ENCODE measurements around the gene NOL12.
"Not testable (repeated sequence)": the region's sequence is repeated elsewhere in the genome, so short reads cannot be mapped to it uniquely, and the experiment has no call there.

NOL12 gene

DNA sequence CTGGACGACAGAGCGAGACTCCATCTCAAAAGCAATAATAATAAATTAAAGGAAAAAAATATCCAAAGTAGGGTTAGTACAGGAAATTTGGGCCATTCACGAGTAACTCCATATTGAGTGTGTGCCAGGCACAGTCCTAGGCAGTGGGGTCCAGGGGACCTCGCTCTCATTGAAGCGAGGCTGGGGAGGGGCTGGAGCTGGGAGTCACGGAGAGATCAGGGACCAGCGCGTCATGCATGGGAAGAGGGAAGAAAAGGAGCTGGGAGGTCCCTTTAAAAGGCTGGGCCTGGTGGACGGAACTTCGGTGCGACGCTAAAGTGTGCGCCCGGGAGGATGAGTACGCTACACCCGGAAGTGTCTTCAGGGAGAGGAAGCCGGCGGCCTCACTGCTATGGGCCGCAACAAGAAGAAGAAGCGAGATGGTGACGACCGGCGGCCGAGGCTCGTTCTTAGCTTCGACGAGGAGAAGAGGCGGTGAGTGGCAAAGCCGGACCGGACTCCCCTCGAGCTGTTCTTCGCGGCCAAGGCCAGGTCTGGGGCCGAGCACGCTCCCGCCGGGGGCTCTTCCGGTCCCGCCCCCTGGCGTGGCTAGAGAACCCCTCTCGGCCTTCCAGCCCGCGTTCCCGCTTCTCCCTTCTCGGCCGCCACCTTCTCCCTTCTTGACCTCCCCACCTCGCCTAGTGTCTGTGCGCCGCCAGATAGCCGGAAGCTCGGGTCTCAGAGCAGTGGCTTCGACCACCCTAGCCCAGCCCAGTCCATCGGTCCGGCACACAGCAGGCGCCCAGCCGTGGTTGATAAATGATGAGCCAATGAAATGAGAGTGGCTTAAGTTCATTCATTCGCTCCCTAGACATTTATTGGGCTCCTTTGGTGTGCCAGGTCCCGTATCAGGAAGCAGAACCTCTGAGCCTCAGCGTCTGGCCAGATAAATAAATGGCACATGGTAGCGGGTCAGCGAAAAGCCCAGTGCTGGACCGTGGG lies at the start of gene NOL12:
Gene NOL12 (plus strand): TSS at position 342 of the 981 bp plus-strand sequence. CDS start 50 bp downstream, at position 392.
- peak; percentile 94 for DNase-seq (ENCODE audit: low read depth, low spot score)

DNA sequence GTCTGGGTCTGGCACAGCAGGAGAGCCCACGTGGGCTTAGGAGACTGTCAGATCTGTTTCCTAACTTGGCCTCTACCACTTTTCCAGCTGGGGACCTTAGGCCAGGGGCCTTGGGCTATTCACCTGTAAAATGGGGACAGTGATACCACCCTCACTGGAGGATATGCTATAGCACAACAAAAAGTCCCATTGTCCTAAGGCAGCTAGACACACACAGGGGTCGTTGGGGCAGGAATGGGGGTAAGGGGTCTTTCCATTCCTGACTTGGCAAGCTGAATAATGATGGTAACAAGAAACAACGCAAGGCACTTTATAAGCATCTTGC lies 49.2 kb upstream of the NOL12 start:
- DNase-seq (ENCODE audit: low read depth, low spot score) = no peak

- no peak for DNase-seq (ENCODE audit: low read depth, low spot score)
These were observed 47.6 kb upstream of the NOL12 start for GRCh38 chr22:37638391-37639069.

- peak; percentile 88 for DNase-seq (ENCODE audit: low read depth, low spot score)
These were observed 46.9 kb upstream of the NOL12 start, which contains the start of gene SH3BP1 for GRCh38 chr22:37639070-37639760. SH3BP1 (plus strand) TSS chr22:37639669; CDS start chr22:37639788, 119 bp downstream.

DNA sequence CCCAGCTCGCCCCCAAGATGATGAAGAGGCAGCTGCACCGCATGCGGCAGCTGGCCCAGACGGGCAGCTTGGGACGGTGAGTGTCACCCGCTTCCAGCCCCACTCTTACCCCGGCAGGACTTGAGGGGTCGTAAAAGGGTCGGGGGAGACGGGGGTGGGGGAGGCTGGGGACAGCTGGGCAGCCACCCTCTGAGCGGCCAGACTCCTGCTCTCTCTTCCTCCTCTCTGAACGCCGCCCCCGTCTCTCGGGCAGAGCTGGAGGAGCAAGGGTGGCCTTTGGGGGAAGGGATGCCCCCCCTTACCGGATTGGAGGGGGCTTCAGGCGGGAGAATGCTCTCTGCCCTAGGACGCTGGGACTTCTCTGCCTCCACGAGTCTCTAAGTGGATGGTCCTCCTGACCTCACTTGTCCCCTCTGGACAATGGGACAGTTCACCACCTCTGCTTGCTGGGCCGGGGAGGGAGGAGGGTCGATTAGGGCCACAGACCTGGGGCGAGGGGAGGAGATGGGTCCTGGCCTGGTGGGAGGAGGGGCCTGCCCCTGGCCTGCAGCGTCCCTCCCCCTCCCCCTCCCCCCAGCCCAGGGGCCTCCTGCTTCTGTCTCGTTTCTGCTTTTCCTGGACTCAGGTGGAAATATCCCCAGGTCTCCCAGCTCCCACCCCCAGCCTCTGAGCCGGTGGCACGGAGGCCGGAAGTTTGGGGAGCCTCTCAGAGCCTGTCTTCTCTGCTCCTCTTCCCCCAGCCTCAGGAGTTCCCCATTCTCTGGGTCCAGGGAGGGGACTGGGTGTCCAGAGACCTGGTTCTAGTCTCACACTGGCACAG lies 46.2 kb upstream of the NOL12 start:
- DNase-seq (ENCODE audit: low read depth, low spot score) = peak; percentile 56

- no peak for DNase-seq (ENCODE audit: low read depth, low spot score)
These were observed 45.3 kb upstream of the NOL12 start for GRCh38 chr22:37640591-37641560.

GRCh38 chr22:37641561-37641949 lies 44.6 kb upstream of the NOL12 start:
- no peak for DNase-seq (ENCODE audit: low read depth, low spot score)

GRCh38 chr22:37643225-37643847 lies 42.8 kb upstream of the NOL12 start:
- peak; percentile 88 for DNase-seq (ENCODE audit: low read depth, low spot score)

DNA sequence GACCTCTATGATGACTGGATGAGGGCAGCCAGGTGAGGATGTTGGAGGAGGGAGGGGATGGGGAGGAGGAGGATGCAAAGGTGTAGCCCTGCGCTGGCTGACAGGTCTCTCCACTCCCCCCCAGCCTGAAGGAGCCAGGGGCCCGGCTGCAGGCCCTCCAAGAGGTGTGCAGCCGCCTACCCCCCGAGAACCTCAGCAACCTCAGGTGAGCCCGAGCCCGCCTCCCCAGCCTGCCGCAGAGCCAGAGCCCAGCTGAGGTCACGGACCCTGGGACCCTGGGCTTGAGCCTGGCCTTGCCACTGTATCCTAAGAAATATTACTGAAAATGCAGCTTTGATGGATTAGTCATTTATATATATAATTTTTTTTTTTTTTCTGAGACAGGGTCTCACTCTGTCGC lies 38.8 kb upstream of the NOL12 start:
- DNase-seq (ENCODE audit: low read depth, low spot score) = no peak

DNA sequence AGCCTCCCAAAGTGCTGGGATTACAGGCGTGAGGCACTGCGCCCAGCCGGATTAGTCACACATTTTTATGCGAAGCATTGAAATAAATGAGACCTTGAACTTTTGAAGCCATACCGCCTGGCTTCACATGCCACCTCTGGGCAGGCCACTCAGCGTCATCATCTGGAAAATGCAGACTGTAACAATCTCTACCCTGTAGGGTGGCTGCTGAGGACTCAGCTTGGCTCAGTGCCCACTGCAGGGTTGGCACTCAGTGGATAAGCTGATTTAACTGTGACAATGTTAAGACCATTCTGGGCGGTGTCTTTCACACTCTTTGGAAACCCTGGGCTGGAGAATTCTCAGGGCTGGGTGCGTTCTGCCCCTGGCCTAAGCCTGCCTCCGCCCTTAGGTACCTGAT lies 38.2 kb upstream of the NOL12 start:
- no peak for DNase-seq (ENCODE audit: low read depth, low spot score)

- DNase-seq (ENCODE audit: low read depth, low spot score) = no peak
These were observed 35.5 kb upstream of the NOL12 start for GRCh38 chr22:37650463-37651136.

DNA sequence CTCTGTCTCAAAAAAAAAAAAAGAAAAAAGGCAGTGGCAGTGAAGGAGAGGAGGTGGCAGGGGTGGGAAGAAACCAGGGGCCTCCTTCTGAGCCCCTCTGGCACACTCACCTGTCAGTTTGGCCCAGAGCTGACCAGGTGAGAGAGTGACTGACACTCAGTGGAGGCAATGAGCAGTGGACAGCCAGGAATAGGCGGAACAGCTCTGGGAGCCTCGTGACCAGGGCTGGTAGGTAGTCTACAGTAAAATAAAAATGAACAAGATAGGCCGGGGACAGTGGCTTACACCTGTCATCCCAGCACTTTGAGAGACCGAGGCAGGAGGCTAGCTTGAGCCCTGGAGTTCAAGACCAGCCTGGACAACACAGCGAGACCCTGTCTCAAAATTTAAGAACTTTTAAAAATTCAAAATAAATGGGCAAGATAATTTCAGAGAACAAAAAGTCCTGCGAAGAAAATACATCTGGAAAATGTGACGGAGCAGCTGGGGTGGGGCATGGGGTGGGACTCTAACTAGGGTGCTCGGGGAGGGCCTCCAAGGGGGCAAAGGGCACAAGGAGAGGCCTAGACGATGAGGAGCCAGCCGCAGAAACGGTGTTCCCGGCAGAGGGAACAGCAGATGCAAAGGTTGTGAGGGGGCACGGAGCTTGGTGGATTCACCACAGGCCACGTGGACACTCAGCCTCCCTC lies 31.4 kb upstream of the NOL12 start:
- DNase-seq (ENCODE audit: low read depth, low spot score) = no peak

- DNase-seq (ENCODE audit: low read depth, low spot score) = no peak
These were observed 30.9 kb upstream of the NOL12 start for GRCh38 chr22:37655252-37655563.

DNA sequence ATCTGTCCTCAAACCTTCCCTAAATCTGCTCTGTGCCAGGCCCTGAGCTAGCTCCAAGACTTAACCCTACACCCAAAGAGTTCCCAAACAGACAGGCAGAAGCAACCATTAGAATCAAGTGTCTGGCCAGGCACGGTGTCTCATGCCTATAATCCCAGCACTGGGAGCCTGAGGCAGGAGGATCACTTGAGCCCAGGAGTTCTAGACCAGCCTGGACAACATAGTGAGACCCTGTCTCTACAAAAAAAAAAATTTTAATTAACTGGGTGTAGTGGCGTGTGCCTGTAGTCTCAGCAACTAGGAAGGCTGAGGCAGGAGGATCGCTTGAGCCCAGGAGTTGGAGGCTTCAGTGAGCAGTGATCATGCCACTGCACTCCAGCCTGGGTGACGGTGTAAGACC lies 29.6 kb upstream of the NOL12 start:
- not testable (repeated sequence) for DNase-seq (ENCODE audit: low read depth, low spot score)

DNA sequence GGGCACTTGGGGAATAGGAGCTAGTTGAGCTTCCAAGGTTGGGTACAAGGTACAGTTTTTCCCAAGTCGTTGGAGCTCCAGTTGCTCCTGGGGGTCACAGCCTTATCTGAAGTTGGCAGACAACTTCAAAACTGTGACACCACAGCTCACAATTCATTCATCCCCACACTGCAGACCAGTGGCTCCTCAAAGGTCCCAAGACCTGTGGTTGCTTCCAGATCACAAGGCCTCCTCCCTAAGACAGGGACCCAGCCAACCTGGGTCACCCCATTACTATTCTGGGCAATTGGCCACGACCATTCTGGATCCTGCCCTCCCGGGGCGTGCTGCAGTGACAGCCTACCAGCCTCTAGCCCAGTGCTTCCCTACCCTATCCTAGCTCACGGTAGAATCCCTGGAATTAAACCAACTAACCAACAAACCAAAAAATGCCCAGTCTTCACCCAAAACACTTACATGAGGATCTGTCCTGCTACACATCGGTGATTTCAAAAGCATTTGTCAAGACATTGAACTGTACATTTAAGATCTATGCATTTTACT lies 28.5 kb upstream of the NOL12 start:
- no peak for DNase-seq (ENCODE audit: low read depth, low spot score)

DNA sequence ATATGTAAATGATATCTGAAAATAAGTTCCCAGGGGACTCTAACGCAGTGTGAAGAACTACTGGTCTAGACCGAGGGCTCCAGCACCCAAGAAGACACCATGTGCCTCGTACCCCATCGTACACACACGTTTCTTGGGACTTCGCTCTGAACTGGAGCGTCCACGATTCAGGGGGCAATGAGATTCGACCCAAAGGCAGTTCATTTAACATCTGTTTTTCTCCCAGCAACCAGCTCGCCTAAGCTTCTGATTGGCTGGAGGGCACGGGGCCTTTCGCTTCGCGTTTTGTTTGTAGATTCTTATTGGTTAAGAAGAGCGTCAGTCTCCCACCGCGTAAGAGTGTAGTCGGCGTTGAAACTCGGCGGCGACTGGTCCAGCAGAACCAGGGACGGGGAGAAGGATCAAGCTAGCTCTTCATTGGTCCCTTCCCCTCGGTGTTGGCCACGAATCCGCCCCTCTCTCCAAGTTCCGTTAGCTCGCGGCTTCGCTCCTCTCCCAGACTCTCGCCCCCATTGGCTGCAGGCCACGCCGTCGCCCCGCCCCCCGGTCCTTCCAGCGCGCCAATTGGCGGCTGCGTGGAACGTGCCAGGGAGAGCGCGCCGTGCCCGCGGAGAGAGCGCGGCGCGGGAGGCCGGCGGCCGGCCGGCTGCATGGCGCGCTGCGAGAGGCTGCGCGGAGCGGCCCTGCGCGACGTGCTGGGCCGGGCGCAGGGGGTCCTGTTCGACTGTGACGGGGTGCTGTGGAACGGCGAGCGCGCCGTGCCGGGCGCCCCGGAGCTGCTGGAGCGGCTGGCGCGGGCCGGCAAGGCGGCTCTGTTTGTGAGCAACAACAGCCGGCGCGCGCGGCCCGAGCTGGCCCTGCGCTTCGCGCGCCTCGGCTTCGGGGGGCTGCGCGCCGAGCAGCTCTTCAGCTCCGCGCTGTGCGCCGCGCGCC lies 27.7 kb upstream of the NOL12 start, which contains the start of gene PDXP:
Gene PDXP (plus strand): TSS at position 591 of the 933 bp plus-strand sequence. CDS start 60 bp downstream, at position 651.
- DNase-seq (ENCODE audit: low read depth, low spot score) = peak; percentile 100
